Stimulated activated CD4-positive, alpha-beta T cell treated with anti-CD3 and anti-CD28 coated beads, Interleukin-4, amount 100 ng/mL, for 24 hours (primary cell): ENCODE data around the gene COL6A5.
"Not testable (repeated sequence)": the region's sequence is repeated elsewhere in the genome, so short reads cannot be mapped to it uniquely, and the experiment has no call there.

Experiments
- DNase-seq: peaks from one replicate; pipeline ENCODE4 v3.0.0-alpha.2; 2020

The COL6A5 gene

DNA sequence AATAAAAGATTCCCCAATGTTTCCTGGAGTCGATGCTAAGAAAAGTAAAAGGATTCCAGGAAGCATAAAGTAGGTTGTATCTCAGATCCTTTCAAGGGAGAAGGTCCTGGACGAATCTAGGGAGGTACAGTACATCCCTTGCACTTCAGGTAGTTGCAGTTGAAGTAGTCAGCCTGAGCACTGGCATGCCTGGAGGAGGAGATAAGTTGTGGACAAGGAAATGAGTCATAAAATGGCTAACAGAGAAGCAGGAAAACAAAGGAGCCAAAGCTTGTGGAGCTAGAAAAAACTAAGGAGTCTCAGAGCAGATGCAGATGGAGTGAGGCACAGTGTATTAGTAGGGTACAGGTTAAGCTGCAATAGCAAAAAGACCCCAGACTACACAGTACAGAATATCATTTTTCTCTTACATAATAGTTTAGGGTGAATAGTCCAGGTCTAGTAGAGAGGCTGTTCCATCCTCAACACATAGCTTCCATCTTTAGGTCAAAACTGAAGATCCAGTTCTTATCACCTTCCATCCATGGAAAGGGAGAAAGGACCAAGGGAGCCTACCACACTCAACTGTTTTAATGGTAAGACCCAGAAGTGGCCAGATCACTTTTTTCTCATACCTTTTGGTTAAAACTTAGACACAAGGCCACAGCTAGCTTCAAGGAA, 41.3 kb downstream of the COL6A5 start:
- no peak for DNase-seq

DNA sequence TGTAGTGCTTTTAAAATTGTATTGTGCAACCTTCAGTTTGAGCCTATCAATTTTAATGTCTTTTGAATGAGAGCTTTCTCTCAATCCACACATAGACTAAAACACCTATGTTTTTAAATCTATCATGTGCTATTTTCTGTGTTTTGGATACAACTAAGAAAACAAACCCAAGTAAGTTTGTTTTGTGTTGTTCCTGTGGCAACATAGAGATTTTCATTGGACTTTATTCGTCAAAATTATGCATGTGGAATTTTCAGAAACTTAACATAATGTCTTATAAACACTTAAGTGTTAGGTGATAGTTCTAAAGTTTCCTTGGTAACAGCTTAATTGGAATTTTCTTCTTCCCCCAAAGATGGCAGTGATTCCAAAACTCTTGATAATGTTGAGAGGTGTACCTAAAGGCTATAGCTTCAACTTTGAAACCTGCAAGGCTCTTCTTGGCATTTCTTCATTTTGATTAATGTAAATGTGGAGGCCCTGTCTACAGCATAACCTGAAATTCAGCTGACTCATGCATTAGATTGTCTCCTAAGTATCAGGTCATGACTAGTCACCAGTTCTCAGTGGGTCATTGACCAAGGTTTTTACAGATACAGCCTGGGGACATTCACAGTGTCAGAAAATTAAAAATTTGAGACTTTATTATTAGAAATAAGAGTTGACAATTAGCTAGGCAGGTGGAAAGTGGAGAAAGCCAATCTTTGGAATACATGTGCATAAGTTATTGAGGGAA, 44.4 kb downstream of the COL6A5 start:
- DNase-seq, result no peak

DNA sequence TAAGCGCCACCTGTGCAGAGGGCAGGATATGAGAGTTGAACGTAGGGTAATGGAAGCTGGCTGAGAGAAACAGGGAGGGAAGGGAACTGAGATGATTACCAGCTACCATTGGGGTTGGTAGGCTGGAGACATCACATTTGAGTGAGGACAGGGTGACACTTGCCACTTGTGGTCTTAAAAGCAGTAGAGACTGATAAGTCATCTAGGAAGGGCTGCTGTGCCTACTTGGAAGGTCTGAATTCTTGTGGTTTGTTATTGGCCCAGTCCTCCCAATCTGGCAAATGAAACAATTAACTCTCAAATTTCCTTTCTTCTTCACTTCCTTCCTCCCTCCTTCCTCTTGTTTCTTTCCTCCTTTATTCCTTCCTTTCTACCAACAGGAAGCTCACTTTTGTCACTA, 46.8 kb downstream of the COL6A5 start:
- DNase-seq, result no peak

DNA sequence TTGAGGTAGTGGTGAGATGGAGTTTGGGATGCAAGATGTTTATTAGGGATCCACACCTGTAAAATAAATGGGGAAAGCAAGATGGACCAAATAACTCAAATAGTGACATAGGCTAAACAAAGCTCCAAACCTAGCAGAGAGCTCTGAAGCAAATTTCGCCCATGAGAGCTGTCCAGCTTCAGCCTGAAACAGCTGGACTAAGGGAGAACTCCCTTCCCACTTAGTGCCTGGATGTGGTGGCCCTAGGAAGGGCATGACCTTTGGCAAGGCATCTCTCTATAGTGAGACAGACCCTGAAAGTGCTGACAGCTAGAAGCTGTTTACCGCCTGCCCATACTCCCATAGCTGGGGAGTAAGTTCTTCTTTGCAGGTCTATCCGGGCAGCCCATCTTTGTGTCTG, 48.1 kb downstream of the COL6A5 start:
- DNase-seq, result no peak

DNA sequence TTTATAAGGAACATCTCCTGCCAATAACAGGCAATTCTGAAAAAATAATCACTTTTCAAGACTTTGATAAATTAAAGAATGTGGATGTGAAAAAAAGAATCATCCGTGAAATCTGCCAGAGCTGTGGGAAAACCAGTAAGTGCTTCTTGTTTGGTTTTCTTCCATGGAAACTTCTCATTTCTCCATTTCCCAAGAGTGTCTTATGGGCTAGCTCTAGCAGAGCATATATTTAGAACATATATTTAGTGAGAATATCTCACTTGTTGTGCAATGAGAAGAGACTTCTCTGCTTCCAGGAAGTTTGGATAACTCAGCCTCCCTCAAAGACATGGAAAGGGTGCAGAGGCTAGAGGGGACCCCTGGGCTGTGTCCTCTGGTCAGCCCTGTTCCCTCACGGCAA, 49.9 kb downstream of the COL6A5 start:
- DNase-seq, result no peak

DNA sequence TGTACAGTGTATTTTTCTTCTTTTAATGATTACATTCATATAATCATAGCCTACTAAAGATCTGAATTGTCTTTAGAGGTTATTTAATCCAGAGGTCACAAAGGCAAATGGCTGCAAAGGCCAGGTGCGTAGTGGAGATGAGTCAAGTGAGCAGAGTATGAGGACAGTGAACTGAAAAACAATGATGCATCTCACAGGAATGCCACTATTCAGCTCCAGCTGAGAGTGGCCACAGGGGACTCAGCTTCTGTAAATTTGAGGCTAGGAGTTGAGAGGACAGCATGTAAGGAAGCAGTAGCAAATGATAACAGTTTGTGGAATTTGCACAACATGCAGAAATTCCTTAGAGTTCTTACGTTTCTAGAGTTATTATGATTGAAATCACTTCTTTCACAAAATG, 50.4 kb downstream of the COL6A5 start:
- DNase-seq, result no peak

DNA sequence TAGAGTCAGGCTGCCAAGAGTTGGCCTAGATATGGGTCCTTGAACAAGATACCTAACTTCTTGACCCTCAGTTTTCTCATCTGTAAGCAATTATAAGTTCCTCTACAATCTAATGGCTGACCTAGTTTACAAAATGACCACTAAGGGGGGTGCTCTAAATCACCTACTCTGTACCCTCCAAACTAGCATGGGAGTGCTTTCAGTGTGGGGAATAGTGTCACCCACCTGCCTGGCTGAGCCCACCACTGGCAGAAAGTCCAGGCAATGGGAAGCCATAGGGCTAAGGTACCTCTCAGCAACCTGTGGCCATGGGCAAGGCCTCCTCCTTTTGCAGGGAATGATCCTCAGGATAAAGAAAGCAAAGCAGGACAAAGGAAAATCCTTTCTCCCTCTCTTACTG, 58.9 kb downstream of the COL6A5 start:
- DNase-seq, result no peak

DNA sequence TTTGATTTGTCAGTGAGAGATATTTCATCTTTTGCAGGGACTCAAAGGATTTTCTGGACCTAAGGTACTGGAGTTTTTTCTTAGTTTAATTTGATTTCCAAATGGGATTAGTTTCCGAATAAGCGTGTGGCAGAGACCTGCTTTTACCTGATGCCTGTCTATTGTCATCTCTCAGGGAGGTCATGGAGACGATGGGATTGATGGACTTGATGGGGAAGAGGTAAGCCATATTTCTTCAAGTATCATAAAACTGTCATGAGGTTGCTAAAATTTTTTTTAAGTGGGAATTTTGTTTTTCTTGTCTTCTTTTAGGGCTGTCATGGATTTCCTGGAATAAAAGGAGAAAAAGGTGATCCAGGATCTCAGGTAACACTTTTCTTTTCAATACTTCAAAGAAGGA, 60.5 kb downstream of the COL6A5 start:
- DNase-seq, result no peak

DNA sequence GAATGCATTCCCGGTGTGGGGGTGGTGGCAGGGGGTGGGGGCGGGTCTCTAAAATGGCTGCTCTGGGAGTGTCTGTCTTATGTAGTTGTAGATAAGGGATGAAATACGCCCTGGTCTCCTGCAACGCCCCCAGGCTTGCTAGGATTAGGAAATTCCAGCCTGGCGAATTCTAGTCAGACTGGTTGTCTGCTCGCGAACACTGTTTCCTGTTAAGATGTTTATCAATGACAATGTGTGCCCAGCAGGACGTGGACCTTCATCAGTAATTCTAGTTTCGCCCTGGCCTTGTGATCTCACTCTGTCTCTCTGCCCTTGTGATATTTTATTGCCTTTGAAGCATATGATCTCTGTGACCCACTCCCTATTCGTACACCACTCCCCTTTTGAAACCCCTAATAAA, 62.8 kb downstream of the COL6A5 start:
- DNase-seq, result not testable (repeated sequence)

DNA sequence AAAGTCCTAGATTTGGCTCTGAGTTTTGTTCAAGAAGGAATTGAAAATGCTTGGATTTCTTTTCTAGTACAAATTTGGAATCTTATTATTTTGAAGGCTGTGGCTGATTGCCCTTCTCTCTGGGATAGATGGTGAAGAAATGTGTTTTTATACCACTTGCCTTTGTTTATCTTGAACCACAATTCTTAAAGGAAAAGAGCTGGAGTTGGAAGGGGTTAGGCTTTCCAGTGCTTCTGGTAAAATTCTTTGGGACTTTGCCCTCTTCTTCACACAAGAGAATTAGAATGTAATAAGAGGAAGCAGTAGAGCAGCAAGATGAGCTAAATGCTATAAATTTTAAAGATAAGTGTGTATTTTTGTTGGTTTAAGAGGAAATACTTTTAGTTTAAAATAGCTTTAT, 65.8 kb downstream of the COL6A5 start:
- no peak for DNase-seq

DNA sequence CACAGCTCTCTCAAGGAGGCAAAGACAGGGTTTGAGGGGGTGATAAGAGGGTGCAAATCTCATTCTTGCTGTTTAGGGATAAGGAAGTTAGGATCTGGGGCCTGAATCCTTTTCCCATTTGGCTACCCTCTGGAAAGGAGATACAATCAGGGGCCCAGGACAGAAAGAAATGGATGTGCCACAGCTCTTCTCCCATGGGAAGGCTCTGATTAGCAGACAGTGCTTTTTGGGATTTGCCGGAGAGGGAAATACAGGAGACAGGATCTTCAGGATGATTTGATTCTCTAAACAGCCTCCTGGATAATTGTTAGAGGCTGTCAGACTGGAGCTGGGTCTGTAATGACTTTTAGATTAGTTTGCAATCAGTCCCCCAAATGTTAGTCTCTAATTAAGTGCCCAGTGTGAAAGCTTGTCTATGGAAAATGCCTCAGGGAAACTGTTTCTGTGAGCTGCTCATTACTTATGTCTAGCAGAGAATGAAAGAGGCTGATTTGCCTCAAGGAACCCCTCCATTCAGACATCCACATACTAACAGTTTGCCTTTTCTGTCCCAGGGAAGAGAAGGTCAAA, 67.6 kb downstream of the COL6A5 start:
- DNase-seq, result no peak

DNA sequence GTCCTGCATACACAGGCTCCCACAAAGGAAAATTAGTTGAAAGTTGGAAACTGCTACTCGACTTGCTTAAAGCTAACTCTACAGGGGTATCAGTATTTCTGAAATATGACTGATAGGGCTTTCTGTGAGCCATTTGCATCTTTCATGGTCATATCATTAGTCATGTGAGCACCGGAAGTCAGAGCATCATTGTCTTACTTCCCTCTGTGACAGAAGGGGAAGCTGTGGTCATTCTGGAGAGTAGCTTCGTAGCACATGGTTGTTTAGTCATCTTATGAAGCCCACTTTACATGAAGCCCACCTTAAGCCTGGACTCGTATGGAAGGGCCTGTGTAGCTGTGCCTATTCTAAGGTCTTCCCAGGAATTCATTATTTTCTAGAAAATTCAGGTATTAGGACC, 69.0 kb downstream of the COL6A5 start:
- DNase-seq, result no peak

DNA sequence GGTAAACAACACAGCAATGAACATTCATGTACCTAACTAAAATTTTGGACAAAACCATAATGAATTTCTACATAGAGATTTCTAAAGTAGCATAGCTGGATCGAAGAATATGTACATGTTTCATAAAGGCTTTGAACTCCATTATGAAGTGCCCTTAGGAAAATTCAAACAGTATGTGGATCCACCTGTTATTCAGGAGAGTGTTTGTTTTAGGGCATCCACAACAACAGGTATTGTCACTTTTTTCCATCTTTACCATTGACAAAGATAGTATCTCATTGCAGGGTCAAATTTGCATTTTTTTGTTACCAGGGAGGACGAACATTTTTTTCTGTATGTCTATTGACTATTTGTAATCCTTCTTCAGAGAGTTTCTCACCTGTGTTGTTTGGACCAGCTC, 75.0 kb downstream of the COL6A5 start:
- no peak for DNase-seq

DNA sequence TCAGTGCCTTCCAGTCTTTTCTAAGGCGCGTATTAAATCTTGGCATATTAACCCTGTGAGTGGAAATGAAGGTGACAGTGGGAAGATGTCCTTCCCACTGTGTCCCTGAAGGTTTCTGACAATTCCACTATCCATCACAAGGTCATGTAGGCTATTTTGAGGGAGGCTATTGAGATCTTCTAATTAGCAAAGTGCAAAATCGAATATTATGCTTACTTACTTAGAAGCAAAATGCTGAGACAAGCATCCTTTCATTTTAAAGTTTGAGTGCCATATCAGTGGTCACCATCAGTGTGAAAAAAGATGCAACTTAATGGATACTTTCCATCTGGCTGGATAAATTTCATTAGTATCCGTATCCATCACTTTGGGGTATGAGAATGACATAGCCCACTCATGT, 77.6 kb downstream of the COL6A5 start:
- no peak for DNase-seq

DNA sequence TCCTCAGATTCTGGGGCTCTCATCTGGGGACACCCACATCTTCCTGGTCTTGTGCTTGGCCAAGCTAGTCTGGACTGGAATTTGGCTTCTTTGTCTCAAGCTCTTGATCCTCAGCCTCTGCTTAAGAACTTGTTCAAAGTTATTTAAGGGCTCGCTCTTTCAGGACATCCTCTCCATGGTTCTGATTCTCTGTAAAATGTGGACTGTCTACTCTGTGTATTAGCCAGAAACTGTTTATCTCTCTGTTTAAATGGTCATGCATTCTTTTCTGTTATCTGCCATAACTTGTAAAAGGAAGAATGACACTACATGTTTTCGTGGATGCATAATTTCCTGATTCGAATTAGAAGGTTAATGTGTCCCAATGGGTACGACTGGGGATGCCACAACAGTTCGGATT, 79.4 kb downstream of the COL6A5 start:
- DNase-seq, result no peak

DNA sequence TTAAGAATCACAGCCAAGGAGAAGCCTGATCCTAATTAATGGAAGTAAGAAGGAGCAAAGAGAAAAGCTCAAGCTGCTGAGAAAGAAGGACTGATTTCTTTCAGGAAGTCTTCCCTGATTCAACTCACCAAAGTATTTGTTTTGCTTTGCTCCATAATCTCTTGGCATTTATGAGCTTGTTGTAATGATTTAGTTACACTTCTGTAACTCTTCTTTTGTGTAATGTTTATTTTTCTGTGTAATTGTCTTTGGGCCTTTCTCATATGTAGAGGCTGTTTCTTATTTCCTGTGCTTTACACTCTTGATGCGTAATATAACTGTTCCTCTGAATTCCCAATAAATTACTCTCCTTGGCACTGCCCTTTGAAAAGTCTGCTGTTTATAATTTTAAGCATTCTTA, 80.0 kb downstream of the COL6A5 start:
- DNase-seq, result no peak

DNA sequence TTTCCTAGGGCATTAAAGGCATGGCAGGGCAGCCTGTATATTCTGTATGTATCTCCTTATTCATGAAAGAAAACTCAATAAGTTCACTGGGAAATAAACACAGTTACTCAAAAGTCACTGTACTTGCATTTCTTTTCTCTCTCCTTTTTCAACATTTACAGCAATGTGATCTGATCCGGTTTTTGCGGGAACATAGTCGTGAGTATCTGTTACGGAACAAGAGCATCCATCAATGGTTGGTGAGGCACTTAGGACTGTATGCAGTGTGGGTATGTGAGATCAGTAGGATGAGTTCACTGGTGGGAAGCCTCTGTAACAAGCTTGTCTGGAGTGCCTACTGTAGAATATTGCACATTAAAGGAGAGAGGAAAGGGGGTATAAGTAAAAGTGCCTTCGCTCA, 80.7 kb downstream of the COL6A5 start:
- DNase-seq, result no peak

DNA sequence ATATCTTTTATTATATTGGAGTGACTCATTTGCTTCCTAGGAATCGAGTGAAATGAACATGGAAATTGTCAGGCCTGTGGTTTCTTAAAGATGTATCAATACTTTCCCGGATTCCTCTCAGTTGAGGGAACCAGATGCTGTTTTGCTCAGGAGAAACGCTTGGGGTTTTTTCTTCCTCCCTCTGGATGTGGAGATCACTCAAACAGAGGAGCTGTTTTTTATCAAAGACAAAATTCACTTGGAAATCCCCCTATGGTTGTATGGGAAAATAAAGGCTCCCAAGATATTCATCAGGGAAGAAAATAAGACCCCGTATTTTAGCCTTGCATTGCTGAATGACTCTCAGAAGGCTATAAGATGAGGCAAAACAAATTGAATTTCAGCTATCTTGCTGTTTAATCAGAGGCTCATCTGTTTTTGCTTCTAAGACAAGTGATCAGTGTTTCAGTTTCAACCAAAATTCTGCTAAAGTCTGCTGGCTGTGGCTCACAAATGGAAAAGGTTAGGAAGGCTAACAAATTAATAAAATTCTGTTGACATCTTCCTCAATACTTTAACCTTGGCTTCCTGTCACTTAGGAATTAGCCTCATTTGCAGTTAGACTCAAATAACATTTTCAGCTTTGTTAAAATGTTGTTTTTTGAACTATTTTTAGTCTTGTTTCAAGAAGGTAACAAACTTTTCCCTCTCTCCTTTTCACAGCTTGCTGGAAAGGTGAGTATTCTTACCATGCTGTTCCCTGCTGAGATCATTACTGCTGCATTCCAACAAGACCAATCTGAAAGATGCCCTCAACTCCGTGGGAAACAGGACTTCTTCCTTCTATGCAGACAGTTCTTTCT, 83.6 kb downstream of the COL6A5 start:
- no peak for DNase-seq

DNA sequence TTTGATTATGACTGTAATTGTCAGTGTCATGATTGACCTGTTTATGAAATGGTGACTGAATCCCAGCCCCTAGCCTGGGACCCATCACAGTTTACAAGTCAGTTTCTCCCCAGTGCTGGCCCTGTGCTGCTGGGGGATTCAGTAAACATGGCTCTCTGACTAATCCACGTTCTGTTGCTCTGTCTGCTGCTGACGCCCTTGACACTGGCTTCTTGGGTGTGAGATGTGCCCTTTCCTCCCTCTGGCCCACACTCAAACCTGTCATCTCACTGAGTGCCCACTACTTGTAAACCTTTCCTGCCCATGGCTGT, 84.2 kb downstream of the COL6A5 start:
- no peak for DNase-seq

DNA sequence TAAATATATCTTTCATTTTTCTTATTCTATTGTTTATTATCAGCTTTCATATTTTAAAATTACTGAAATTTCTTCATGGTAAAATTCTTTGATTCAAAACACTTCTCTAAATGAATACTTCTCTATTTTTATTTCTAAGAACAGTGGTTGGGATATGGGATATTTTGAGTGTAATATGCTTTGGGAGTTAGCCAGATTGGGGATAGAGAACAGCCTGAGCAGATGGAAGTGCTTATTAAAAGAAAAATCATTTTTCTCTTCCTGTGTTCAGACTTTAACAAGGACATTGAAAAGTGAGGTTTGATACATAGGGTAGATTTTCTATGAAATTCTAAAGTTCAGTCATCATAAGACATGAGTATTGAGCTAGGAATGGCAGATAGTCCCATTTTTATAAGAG, 84.8 kb downstream of the COL6A5 start:
- no peak for DNase-seq

DNA sequence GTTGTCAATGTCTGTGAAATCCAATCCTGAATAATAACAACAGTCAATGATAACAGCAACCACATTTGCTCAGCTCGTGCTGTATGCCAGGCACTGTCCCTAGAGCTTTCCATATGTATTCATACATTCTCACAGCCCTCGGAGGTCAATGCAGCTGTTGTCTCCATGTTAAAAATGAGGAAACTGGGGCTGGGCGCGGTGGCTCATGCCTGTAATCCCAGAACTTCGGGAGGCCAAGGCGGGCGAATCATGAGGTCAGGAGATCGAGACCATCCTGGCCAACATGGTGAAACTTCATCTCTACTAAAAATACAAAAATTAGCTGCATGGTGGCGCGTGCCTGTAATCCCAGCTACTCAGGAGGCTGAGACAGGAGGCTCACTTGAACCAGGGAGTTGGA, 86.6 kb downstream of the COL6A5 start:
- not testable (repeated sequence) for DNase-seq

DNA sequence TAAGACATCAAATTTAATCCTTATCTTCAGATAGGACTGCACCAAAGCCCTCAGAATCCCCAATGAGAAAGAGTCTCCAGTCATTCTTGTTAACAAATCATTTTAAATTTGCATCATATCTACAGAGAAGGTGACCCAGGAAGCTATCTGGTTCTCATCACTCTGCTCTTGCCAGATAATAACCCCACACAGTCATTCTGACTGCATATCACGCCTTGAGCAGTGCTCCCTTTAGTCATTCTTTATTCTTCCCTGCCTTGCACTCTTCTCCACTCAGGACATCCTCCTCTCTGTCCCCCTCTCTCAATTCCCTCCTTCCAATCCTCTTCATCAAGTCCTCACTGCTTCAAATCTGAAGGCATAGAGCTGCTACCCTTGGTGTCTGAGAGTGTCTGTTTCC, 87.8 kb downstream of the COL6A5 start:
- no peak for DNase-seq

DNA sequence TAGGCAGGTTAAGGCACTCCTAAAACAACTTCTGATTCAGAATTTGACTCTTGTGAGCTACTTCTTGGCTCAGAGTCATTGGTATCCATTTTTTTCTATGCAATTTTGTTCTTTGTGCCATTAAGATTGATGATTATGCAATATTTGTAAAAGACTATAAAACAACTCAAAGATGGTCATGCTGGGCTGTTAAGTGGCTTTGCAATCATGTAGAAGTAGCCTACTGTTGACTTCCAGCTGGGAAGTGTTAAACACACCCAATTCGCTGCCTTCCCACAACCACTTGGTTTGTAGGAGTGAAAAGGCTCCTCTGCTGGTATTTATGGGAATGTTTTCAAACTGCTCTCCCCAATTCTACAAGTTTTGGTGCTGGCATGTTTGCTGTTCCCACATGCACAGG, 96.8 kb downstream of the COL6A5 start:
- DNase-seq, result no peak

DNA sequence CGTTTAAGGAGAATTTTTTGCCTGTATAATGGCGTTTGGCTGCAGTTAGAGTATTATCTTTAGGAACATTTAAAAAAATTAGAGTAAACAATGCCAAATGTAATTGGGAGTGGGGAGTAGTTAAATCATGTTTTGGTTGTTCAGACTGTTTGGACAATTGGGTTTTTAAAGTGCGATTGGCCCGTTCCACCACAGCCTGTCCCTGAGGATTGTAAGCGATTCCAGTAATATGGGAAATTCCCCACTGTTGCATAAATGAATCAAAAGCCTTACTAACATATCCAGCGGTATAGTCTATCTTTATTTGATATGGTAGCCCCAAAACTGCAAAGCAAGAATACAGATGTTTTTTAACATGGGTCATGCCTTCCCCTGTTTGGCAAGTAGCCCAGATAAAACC, 101.4 kb downstream of the COL6A5 start:
- DNase-seq, result not testable (repeated sequence)
